GM12801 (cell line): Measurements from ENCODE around the gene MTNR1B.

ENCODE experiments used
- TF ChIP-seq, protein P1 (sequence below): IDR thresholded peaks from one replicate; pipeline ENCODE4 v1.5.1; 2011; ENCODE audit warnings: control low read depth; ENCODE audit not compliant: insufficient read length; ENCODE audit errors: extremely low read depth

The MTNR1B gene

DNA sequence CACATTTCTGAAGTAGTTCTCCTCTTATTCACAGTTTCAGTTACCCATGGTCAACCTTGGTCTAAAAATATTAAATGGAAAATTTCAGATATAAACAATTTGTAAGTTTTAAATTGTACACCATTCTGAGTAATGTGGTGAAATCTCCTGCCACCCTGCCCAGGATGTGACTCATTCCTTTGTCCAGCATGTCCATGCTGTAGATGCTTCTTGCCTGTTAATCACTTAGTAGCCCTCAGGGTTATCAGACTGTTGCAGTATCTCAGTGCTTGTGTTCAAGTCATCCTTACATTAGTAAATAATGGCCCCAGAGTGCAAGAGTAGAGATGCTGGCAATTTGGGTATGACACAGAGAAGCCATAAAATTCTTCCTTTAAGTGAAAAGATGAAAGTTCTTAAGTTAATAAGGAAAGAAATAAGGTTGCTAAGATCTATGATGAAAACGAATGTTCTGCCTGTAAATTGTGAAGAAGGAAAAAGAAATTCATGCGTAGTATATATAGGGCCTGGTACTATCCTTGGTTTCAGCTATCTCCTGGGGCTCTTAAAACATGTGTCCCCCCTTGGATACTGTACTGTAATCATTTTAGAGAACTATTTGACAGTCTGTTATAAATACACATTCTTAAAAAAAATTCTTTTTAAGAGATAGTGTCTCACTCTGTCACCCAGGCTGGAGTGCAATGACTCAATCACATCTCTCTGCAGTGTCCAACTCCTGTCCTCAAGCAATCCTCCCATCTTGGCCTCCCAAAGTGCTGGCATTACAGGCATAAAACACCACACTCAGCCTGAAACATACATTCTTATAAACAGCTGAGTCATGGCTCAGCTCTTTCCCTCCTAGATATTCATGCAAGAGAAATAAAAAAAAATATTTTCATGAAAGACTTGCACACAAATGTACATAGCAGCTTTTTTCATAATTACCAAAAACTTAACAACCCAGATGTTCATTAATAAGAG is 31.3 kb downstream of the MTNR1B start:
- TF ChIP-seq, protein P1, sequence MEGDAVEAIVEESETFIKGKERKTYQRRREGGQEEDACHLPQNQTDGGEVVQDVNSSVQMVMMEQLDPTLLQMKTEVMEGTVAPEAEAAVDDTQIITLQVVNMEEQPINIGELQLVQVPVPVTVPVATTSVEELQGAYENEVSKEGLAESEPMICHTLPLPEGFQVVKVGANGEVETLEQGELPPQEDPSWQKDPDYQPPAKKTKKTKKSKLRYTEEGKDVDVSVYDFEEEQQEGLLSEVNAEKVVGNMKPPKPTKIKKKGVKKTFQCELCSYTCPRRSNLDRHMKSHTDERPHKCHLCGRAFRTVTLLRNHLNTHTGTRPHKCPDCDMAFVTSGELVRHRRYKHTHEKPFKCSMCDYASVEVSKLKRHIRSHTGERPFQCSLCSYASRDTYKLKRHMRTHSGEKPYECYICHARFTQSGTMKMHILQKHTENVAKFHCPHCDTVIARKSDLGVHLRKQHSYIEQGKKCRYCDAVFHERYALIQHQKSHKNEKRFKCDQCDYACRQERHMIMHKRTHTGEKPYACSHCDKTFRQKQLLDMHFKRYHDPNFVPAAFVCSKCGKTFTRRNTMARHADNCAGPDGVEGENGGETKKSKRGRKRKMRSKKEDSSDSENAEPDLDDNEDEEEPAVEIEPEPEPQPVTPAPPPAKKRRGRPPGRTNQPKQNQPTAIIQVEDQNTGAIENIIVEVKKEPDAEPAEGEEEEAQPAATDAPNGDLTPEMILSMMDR = no peak

DNA sequence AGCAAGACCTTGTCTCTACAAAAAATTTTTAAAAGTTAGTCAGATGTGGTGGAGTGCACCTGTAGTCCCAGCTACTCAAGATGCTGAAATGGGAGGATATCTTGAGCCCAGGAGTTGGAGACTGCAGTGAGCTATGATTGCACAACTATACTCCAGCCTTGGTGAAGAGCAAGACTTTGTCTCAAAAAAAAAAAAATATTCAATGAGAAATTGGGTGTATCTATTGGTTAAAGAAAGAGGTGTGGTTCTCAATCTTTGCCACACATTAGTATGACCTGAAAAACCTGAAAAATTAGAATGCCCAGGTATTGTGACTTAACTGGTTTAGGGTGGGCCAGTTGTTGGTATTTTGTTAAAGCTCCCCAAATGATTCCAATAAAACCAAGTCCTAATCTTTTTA is 32.4 kb downstream of the MTNR1B start:
- TF ChIP-seq, protein P1 = no peak

DNA sequence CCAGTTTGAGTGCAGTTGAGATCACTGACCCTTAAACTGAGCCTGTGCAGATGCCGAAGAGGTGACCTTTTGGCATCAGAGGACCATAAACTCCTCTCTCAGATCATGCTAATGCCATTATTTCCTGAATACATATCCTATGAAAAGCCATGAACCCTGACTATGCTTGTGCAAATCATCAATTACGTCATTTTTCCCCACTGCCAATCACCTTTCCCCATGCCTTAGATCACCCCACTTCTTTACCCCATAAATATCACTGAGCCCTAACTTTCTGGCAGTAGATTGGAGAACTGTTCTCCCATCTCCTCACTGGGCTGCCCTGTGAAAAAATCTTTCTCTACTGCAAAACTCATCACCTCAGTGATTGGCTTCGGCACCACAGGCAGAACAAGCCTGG is 32.9 kb downstream of the MTNR1B start:
- TF ChIP-seq, protein P1 = no peak

DNA sequence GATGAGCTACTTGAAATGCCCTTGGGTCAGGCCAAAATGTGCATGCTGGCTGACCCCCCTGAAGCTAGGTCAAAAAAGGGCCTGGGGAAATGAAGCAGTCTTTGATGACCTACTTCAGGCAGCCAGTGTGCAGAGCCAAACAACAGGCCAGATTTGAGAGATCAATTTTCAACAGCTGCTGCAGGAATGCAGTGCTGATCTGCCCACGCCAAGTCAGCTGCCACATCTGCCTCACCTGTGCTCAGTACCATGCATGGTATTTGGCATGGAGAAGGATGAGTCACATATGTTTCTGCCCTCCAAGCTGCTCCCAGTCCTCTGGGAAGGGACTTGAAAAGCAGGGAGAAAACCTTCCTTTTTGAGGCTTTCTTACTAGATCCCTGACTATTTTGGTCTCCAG is 35.8 kb downstream of the MTNR1B start:
- TF ChIP-seq, protein P1 = no peak

DNA sequence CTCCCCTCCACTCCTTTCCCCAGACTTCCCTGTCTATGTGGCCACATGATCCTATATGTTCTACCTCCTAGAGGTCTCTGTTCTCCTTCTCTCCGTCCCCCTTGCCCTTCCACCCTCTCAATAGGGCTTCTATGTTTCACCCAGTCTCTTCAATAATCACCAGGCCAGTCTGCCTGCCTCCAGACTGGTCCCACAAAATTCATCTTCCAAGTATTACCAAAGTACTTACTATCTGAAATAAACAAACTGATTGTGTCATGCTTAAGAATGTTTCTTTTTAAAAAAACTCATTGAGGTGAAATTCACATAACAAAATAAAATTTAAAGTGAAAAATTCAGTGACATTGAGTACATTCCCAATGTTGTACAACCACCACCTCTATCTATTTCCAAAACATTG is 44.2 kb downstream of the MTNR1B start:
- TF ChIP-seq, protein P1 = no peak

DNA sequence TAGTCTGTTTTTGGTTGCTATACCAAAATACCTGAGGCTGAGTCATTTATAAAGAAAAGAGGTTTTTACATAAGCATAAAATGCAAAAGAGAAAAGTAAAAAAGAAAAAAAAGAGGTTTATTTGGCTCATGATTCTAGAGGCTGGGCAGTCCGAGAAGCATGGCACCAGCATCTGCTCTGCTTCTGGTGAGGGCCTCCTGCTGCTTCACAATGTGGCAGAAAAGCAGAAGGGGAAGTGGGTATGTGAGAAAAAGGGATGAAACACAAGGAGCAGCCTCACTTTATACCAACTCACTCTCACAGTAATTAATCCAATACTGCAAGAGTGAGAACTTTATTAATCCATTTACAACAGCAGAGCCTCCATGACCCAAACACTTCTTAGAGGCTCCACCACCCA is 47.1 kb downstream of the MTNR1B start:
- TF ChIP-seq, protein P1 = no peak

DNA sequence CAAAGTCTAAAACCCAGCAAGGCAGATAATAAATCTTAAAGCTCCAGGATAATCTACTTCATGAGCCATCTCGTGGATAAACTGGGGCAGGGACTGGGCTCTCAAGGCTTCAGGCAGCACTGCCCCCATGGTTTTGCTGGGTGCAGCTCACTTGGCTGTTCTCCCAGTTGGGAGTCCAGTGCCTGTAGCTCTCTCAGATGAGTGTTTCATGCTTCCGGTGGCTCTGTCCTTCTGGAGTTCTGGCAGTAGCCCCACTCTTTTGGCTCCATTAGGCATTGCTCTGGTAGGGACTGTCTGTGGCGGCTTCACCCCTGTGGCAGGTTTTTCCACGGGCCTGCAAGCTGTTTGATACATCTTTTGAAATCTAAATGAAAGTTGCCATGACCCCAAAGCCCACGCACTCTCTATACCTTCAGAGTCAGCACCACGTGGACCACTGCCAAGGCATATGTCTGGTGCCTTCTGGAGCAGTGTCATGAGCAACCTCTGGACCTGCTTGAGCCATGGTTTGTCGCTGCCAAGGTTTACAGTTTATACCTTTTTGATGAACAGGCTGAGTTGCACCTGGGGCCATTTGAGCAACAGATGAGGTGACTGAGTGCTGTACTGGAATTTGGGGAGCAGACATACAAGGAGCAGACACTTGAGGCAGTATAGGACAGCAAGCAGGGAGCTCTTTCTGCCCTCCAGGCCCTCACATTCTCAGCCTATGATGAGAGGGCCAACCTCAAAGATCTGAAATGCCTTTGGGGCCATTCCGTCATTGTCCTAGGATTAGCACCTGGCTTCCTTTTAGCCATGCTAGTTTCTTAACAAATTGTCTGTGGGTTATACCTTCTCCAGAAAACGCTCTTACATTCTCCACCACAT is 48.6 kb downstream of the MTNR1B start:
- TF ChIP-seq, protein P1 = no peak
